ENCODE results near the gene MDM1. TPM values are rescaled to one million over a fixed set of nuclear protein-coding genes. Genes with fewer than 3 reads are reported as not detected.

Gene MDM1
- total RNA-seq, 1 experiment from 2014 or later = 18.6 TPM

- in situ Hi-C loops (cut with HindIII; ENCODE audit: low pct_unique_long_range_greater_than_20kb, low sequenced_read_pairs) = no loop called here
These were observed 817 bp upstream of the MDM1 start for GRCh38 chr12:68332728-68333630.

GRCh38 chr12:68331500-68331868 lies 678 bp downstream of the MDM1 start:
- in situ Hi-C loops (cut with HindIII; ENCODE audit: low pct_unique_long_range_greater_than_20kb, low sequenced_read_pairs) = no loop called here
- peak; percentile 14 for DNase-seq (ENCODE audit: low read depth)

More at GRCh38 chr12:68332728-68333630, 817 bp upstream of the MDM1 start:
- DNase-seq (ENCODE audit: low read depth) = no peak

- in situ Hi-C loops (cut with HindIII; ENCODE audit: low pct_unique_long_range_greater_than_20kb, low sequenced_read_pairs) = no loop called here
These were observed 4.3 kb downstream of the MDM1 start for GRCh38 chr12:68327896-68328295.

GRCh38 chr12:68326716-68327115 lies 5.4 kb downstream of the MDM1 start:
- in situ Hi-C loops (cut with HindIII; ENCODE audit: low pct_unique_long_range_greater_than_20kb, low sequenced_read_pairs) = no loop called here
- DNase-seq (ENCODE audit: low read depth) = no peak

More at GRCh38 chr12:68327896-68328295, 4.3 kb downstream of the MDM1 start:
- no peak for DNase-seq (ENCODE audit: low read depth)

GRCh38 chr12:68325966-68326365 lies 6.2 kb downstream of the MDM1 start:
- DNase-seq (ENCODE audit: low read depth) = no peak
- in situ Hi-C loops (cut with HindIII; ENCODE audit: low pct_unique_long_range_greater_than_20kb, low sequenced_read_pairs) = no loop called here

- in situ Hi-C loops (cut with HindIII; ENCODE audit: low pct_unique_long_range_greater_than_20kb, low sequenced_read_pairs) = no loop called here
These were observed 7.6 kb downstream of the MDM1 start for GRCh38 chr12:68324531-68324930.

GRCh38 chr12:68321140-68321539 lies 11.0 kb downstream of the MDM1 start:
- DNase-seq (ENCODE audit: low read depth) = no peak
- in situ Hi-C loops (cut with HindIII; ENCODE audit: low pct_unique_long_range_greater_than_20kb, low sequenced_read_pairs) = no loop called here

More at GRCh38 chr12:68324531-68324930, 7.6 kb downstream of the MDM1 start:
- DNase-seq (ENCODE audit: low read depth) = no peak

GRCh38 chr12:68319988-68320623 lies 12.1 kb downstream of the MDM1 start:
- DNase-seq (ENCODE audit: low read depth) = no peak
- in situ Hi-C loops (cut with HindIII; ENCODE audit: low pct_unique_long_range_greater_than_20kb, low sequenced_read_pairs) = no loop called here

GRCh38 chr12:68317047-68317667 lies 15.0 kb downstream of the MDM1 start:
- peak; percentile 27 for DNase-seq (ENCODE audit: low read depth)

GRCh38 chr12:68310370-68310769 lies 21.8 kb downstream of the MDM1 start:
- in situ Hi-C loops (cut with HindIII; ENCODE audit: low pct_unique_long_range_greater_than_20kb, low sequenced_read_pairs) = no loop called here

More at GRCh38 chr12:68317047-68317667, 15.0 kb downstream of the MDM1 start:
- in situ Hi-C loops (cut with HindIII; ENCODE audit: low pct_unique_long_range_greater_than_20kb, low sequenced_read_pairs) = no loop called here

GRCh38 chr12:68306564-68306963 lies 25.6 kb downstream of the MDM1 start:
- in situ Hi-C loops (cut with HindIII; ENCODE audit: low pct_unique_long_range_greater_than_20kb, low sequenced_read_pairs) = no loop called here
- DNase-seq (ENCODE audit: low read depth) = no peak

More at GRCh38 chr12:68310370-68310769, 21.8 kb downstream of the MDM1 start:
- DNase-seq (ENCODE audit: low read depth) = no peak

GRCh38 chr12:68305278-68305677 lies 26.9 kb downstream of the MDM1 start:
- in situ Hi-C loops (cut with HindIII; ENCODE audit: low pct_unique_long_range_greater_than_20kb, low sequenced_read_pairs) = no loop called here
- DNase-seq (ENCODE audit: low read depth) = no peak

- in situ Hi-C loops (cut with HindIII; ENCODE audit: low pct_unique_long_range_greater_than_20kb, low sequenced_read_pairs) = no loop called here
- no peak for DNase-seq (ENCODE audit: low read depth)
These were observed 27.5 kb downstream of the MDM1 start for GRCh38 chr12:68304626-68305025.

- in situ Hi-C loops (cut with HindIII; ENCODE audit: low pct_unique_long_range_greater_than_20kb, low sequenced_read_pairs) = no loop called here
- no peak for DNase-seq (ENCODE audit: low read depth)
These were observed 28.3 kb downstream of the MDM1 start for GRCh38 chr12:68303850-68304249.

GRCh38 chr12:68297929-68298328 lies 34.2 kb downstream of the MDM1 start:
- in situ Hi-C loops (cut with HindIII; ENCODE audit: low pct_unique_long_range_greater_than_20kb, low sequenced_read_pairs) = no loop called here
- DNase-seq (ENCODE audit: low read depth) = no peak

GRCh38 chr12:68294251-68294650 lies 37.9 kb downstream of the MDM1 start:
- no peak for DNase-seq (ENCODE audit: low read depth)
- in situ Hi-C loops (cut with HindIII; ENCODE audit: low pct_unique_long_range_greater_than_20kb, low sequenced_read_pairs) = no loop called here

GRCh38 chr12:68293347-68293746 lies 38.8 kb downstream of the MDM1 start:
- DNase-seq (ENCODE audit: low read depth) = no peak
- in situ Hi-C loops (cut with HindIII; ENCODE audit: low pct_unique_long_range_greater_than_20kb, low sequenced_read_pairs) = no loop called here

GRCh38 chr12:68292151-68292943 lies 39.8 kb downstream of the MDM1 start:
- in situ Hi-C loops (cut with HindIII; ENCODE audit: low pct_unique_long_range_greater_than_20kb, low sequenced_read_pairs) = no loop called here
- DNase-seq (ENCODE audit: low read depth) = no peak
